Psoas muscle (tissue), 8 donors: ENCODE data around the gene RIOK2. TPM values are rescaled to one million over a fixed set of nuclear protein-coding genes. Genes with fewer than 3 reads are reported as not detected.

Experiments
- ATAC-seq, 4 donors: fragments of 200-7000 bp; cut with Tn5 transposase; one replicate each; pipeline ENCODE4 v1.9.1; 2020; ENCODE audit warnings: moderate library complexity in 3 of 4, mild to moderate bottlenecking in 2 of 4
- DNase-seq, 2 donors: peaks; one replicate each; pipeline ENCODE4 v3.0.0-alpha.2; 2020
- H3K27ac ChIP-seq: fragments of 200-600 bp; one replicate; pipeline ENCODE4 v1.8.0; 2022
- H3K27me3 ChIP-seq, 3 donors: fragments of 200-600 bp in 1 of 3; one replicate each; pipeline versions ENCODE4 v1.6.1 to v1.8.0; 2013 to 2022; ENCODE audit warnings: low read length in 2 of 3, mild to moderate bottlenecking in 2 of 3, moderate library complexity in 1 of 3; ENCODE audit not compliant: insufficient read depth in 3 of 3
- H3K36me3 ChIP-seq, 2 donors: fragments of 200-600 bp in 1 of 2; one replicate each; pipeline versions ENCODE4 v1.6.1 to v1.8.0; 2013 to 2022; ENCODE audit warnings: low read depth in 1 of 2, mild to moderate bottlenecking in 1 of 2, moderate library complexity in 1 of 2; ENCODE audit not compliant: insufficient read depth in 1 of 2
- H3K4me1 ChIP-seq: fragments of 200-600 bp; one replicate; pipeline ENCODE4 v1.8.0; 2022
- H3K4me3 ChIP-seq: fragments of 200-600 bp; one replicate; pipeline ENCODE4 v1.8.0; 2022; ENCODE audit warnings: mild to moderate bottlenecking
- H3K9me3 ChIP-seq: fragments of 200-600 bp; one replicate; pipeline ENCODE4 v1.8.0; 2022
- WGBS, 3 donors: extraction: QIAGEN DNeasy Blood & Tissue Kit; methylation state at CpG; one replicate each; pipeline versions ENCODE4 v1.1.6 to v1.1.7; 2013; 5-methylcytosine and 5-hydroxymethylcytosine counted together
- intact Hi-C, 2 donors: fragments of 100-400 bp; cut with DNase I; formaldehyde crosslinking; loops; one replicate each; pipeline versions ENCODE4 v1.11.0 to v1.14.2; 2022
- polyA plus RNA-seq, 3 donors: library from polyadenylated mRNA; stranded (reverse); fragments of 200-250 nt; gene quantifications; one replicate each; pipeline ENCODE4 v1.2.3, GENCODE V29; 2013
- total RNA-seq, 4 donors: library from RNA; stranded (reverse); fragmentation: NEBNext Ultra II Directional in 2 of 4; extraction: Animal tissue kit (Norgen Biotek cat#: 25700) in 2 of 4; gene quantifications; one replicate each; pipeline versions ENCODE4 v1.2.1 to v1.2.4, GENCODE V29; 2021 to 2023
- TF ChIP-seq, protein P1 (sequence below): fragments of 200-600 bp; IDR thresholded peaks from one replicate; pipeline ENCODE4 v1.8.0; 2022; ENCODE audit warnings: antibody characterized with exemption
- donor health status: healthy with polysubstance abuse.
- donor health status: DM: no; HTN: no; CAD: no; lungs with moderate emphysema.
- donor health status: Bipolar disorder and iron deficiency.
- donor health status: healthy.
- donor health status: DM: yes; HTN: yes; CAD: no.
- donor health status: DM: no; HTN: no; CAD: no.
- donor health status: DM: no; HTN: no; CAD: no.
- donor health status: DM: yes; HTN: yes; CAD: no.

The RIOK2 gene
- total and polyA plus RNA-seq, 7 donors: 10.5 to 30.4 (median 19.8) TPM

- Histone ChIP-seq H3K9me3 (no peaks in the 10 kb centered on the region), H3K4me1 (no peaks in the 10 kb centered on the region), H3K36me3 (peaks cover 0 to 96% of the 10 kb centered on the region in 2 donors), H3K4me3 (no peak overlapping the region), H3K27me3 (no peaks in the 10 kb centered on the region), H3K27ac (no peak overlapping the region)
- DNase-seq (no peak), ATAC-seq (no peak)
- WGBS, 3 donors: 44 to 78% (median 53%) methylated on average over 1 of the region's 1 CpG
- TF ChIP-seq, protein P1, sequence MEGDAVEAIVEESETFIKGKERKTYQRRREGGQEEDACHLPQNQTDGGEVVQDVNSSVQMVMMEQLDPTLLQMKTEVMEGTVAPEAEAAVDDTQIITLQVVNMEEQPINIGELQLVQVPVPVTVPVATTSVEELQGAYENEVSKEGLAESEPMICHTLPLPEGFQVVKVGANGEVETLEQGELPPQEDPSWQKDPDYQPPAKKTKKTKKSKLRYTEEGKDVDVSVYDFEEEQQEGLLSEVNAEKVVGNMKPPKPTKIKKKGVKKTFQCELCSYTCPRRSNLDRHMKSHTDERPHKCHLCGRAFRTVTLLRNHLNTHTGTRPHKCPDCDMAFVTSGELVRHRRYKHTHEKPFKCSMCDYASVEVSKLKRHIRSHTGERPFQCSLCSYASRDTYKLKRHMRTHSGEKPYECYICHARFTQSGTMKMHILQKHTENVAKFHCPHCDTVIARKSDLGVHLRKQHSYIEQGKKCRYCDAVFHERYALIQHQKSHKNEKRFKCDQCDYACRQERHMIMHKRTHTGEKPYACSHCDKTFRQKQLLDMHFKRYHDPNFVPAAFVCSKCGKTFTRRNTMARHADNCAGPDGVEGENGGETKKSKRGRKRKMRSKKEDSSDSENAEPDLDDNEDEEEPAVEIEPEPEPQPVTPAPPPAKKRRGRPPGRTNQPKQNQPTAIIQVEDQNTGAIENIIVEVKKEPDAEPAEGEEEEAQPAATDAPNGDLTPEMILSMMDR: no peak
- intact Hi-C loops: loop anchor here (5.0 to 10.0 kb wide), 2 partner anchors 551 to 1712 kb away; no protein-coding TSS in a partner anchor
Observed at GRCh38 chr5:97165726-97166125, 17.3 kb downstream of the RIOK2 start.

GRCh38 chr5:97164846-97165245, 18.2 kb downstream of the RIOK2 start:
- TF ChIP-seq, protein P1: no peak
- intact Hi-C loops: loop anchor here (5.0 to 10.0 kb wide), 8 partner anchors 118 to 1712 kb away; no protein-coding TSS in a partner anchor
- DNase-seq (no peak), ATAC-seq (peak; percentile 57 to 79 (median 70))
- Histone ChIP-seq H3K9me3 (no peaks in the 10 kb centered on the region), H3K27me3 (no peaks in the 10 kb centered on the region), H3K4me3 (no peak overlapping the region), H3K4me1 (no peaks in the 10 kb centered on the region), H3K36me3 (peaks cover 0 to 96% of the 10 kb centered on the region in 2 donors), H3K27ac (no peak overlapping the region)

DNA sequence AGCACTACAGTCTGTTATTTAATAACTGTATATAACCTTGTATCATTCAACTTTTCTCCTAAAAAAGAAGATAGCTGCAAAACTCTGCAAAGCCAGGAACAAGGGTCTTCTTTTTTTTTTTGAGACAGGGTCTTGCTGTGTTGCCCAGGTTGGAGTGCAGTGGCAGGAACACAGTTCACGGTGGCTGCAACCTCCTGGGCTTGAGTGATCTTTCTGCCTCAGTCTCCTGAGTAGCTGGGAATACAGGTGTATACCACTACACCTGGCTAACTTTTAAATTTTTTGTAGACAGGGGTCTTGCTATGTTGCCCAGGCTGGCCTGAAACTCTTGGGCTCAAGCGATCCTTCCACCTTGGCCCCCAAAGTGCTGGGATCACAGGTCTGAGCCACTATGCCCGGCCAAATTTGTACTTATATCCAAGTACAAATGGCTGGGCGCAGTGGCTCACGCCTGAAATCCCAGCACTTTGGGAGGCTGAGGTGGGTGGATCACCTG, 19.2 kb downstream of the RIOK2 start:
- no peaks in the 10 kb centered on the region for H3K4me1 ChIP-seq
- ATAC-seq: no peak
- no peak overlapping the region for H3K27ac ChIP-seq
- no peaks in the 10 kb centered on the region for H3K27me3 ChIP-seq
- no peaks in the 10 kb centered on the region for H3K9me3 ChIP-seq
- no peak overlapping the region for H3K4me3 ChIP-seq
- WGBS, 3 donors: 90 to 94% (median 92%) methylated on average over 5 of the region's 5 CpGs
- intact Hi-C loops: loop anchor here (2.0 to 10.0 kb wide), 8 partner anchors 117 to 552 kb away; no protein-coding TSS in a partner anchor
- H3K36me3 ChIP-seq: peaks cover 0 to 89% of the 10 kb centered on the region in 2 donors
- DNase-seq: no peak
- TF ChIP-seq, protein P1: no peak

GRCh38 chr5:97163360-97163764, 19.7 kb downstream of the RIOK2 start:
- Histone ChIP-seq H3K27ac (no peak overlapping the region), H3K4me3 (no peak overlapping the region), H3K4me1 (no peaks in the 10 kb centered on the region), H3K9me3 (no peaks in the 10 kb centered on the region), H3K36me3 (peaks cover 0 to 84% of the 10 kb centered on the region in 2 donors), H3K27me3 (no peaks in the 10 kb centered on the region)
- TF ChIP-seq, protein P1: peak; percentile 73
- ATAC-seq: no peak
- no peak for DNase-seq
- intact Hi-C loops: loop anchor here (2.0 to 10.0 kb wide), 8 partner anchors 116 to 551 kb away; no protein-coding TSS in a partner anchor

GRCh38 chr5:97162045-97162444, 21.0 kb downstream of the RIOK2 start:
- WGBS, 3 donors: 22 to 28% (median 24%) methylated on average over 4 of the region's 4 CpGs
- TF ChIP-seq, protein P1: peak; percentile 88
- Histone ChIP-seq H3K9me3 (peaks cover 12% of the 10 kb centered on the region), H3K4me1 (no peaks in the 10 kb centered on the region), H3K27ac (no peak overlapping the region), H3K4me3 (no peak overlapping the region), H3K27me3 (no peaks in the 10 kb centered on the region), H3K36me3 (peaks cover 0 to 71% of the 10 kb centered on the region in 2 donors)
- peak; percentile 63 to 84 (median 70) for ATAC-seq
- no peak for DNase-seq
- intact Hi-C loops: loop anchor here (2.0 to 10.0 kb wide), 8 partner anchors 115 to 550 kb away; no protein-coding TSS in a partner anchor
